Right lung (tissue), 5 donors: Measurements from ENCODE around the gene TRIM40. TPM values are rescaled to one million over a fixed set of nuclear protein-coding genes. Genes with fewer than 3 reads are reported as not detected.
"Not testable (repeated sequence)": the region's sequence is repeated elsewhere in the genome, so short reads cannot be mapped to it uniquely, and the experiment has no call there.

Experiments used
- DNase-seq, 2 donors: peaks; one replicate each; pipeline ENCODE4 v3.0.0-alpha.2; 2013
- polyA plus RNA-seq, 5 donors: library from polyadenylated mRNA; unstranded; fragments of 120-200 nt; gene quantifications; one replicate each; pipeline versions ENCODE4 v1.2.1 to v1.2.3, GENCODE V29; 2013; ENCODE audit warnings: inconsistent platforms in 1 of 5, low replicate concordance in 1 of 5; ENCODE audit not compliant: insufficient read length in 5 of 5, insufficient read depth in 1 of 5

The TRIM40 gene
- polyA plus RNA-seq, 5 donors: 0.08 to 0.14 (median 0.12) TPM; not detected in 2

- no peak for DNase-seq
These were observed 22.8 kb upstream of the TRIM40 start, which contains the start of gene TRIM31 for GRCh38 chr6:30113003-30113759. TSS of gene TRIM31 (minus strand) at chr6:30113090. CDS start at chr6:30112805, 285 bp downstream.

DNA sequence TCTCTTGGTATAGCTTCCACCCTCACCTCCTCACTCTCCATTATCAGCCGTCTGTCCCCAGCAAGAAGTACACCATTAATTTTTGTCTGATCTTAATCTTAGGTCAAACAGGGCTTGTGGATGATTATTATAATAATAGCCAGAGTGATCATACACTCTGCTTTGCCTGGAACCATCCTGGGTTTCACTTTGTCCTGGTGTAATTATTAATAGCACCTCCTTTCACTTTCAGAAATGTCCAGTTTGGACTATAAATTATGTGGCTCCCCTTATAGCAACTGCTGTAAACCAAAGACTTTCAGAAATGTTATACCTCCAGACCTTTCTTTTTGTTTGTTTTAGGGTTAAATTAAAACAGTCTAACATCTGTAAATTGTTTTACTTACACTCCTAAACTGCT lies 22.1 kb upstream of the TRIM40 start:
- DNase-seq: no peak

GRCh38 chr6:30116724-30117123 lies 19.2 kb upstream of the TRIM40 start:
- no peak for DNase-seq

DNA sequence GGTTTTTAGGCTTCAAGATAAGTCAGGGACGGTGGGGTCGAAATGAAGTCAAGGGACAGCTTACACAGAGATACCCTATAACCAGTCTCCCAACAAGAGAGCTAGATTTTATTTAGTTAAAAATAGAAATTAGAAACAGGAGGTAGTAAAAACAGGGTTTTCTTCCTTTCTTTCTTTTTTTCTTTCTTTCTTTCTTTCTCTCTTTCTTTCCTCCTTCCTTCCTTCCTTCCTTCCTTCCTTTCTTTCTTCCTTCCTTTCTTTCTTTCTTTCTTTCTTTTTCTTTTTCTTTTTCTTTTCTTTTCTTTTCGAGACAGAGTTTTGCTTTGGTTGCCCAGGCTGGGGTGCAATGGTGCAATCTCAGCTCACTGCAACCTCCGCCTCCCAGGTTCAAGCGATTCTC lies 17.2 kb upstream of the TRIM40 start:
- not testable (repeated sequence) for DNase-seq

GRCh38 chr6:30121446-30122366 lies 14.2 kb upstream of the TRIM40 start:
- DNase-seq: no peak

- DNase-seq: no peak
These were observed 13.4 kb upstream of the TRIM40 start for GRCh38 chr6:30122515-30122914.

DNA sequence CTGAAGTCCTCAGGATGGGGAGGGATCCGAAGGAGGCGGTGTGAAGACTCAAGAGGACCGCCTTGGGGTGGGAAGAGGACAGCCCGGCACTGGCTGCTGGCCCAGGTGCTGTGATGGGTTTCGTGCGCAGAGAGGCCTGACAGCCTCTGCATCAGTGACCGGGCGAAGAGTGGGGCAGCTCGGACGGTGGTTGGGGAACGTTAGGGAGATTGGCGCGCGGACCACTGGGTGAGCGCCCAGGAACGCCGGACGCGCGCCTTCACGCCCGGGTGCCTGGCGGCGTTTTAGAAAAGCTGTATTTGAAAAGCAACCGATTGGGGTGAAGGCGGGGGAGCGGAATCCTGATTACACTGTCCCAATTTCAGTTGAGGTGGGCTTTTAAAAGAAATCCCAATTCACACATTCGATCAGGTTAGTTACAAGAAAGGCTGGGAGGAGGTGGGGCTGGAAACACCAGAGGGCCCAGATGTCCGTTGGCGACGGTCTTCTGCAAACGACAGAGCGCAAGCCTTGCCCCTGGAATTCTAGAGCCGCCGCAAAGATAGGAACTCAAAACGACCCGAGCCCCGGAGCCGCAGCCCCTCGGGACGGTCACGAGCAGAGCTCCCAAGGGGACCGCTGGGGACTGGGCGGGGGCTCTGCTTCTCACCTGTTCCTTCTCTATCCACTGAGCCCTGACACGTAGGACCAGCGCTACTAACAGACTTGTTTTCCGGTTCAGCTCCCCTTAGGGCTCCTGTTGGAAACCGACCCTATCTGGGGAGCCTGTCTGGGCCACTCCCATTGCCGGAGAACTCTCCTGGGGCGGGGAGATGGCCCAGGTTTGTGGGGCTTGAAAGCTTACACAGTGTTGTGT lies 8.5 kb upstream of the TRIM40 start:
- DNase-seq: peak in 1 of 2 donors; percentile 3

- no peak for DNase-seq
These were observed 6.4 kb upstream of the TRIM40 start for GRCh38 chr6:30129265-30130178.

DNA sequence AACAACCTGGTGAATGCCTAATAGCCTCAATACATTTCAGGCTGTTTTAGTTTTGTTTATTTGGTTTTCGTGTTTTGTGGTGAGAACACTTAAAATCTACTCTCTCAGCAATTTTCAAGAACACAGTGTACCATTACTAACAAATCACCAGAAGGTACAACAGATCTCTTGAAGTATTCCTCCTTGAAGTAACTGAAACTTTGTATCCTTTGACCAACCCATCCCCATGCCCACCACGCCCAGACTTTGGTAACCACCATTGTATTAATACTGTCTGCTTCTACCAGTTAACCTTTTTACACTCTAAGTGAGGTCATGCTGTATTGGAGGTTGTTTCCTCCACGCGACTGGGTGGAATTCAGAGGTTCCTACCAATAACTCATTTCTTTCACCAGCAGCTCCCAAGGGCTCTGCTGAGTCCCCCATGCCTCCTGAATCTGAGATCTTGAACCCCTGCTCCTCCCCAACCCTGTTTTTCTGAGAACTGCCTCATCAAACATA lies 5.7 kb upstream of the TRIM40 start:
- no peak for DNase-seq

- peak; percentile 57 to 66 for DNase-seq
These were observed 4.8 kb upstream of the TRIM40 start for GRCh38 chr6:30130887-30131862.

GRCh38 chr6:30131947-30132497 lies 3.9 kb upstream of the TRIM40 start:
- no peak for DNase-seq

- no peak for DNase-seq
These were observed 793 bp upstream of the TRIM40 start for GRCh38 chr6:30135147-30135546.

DNA sequence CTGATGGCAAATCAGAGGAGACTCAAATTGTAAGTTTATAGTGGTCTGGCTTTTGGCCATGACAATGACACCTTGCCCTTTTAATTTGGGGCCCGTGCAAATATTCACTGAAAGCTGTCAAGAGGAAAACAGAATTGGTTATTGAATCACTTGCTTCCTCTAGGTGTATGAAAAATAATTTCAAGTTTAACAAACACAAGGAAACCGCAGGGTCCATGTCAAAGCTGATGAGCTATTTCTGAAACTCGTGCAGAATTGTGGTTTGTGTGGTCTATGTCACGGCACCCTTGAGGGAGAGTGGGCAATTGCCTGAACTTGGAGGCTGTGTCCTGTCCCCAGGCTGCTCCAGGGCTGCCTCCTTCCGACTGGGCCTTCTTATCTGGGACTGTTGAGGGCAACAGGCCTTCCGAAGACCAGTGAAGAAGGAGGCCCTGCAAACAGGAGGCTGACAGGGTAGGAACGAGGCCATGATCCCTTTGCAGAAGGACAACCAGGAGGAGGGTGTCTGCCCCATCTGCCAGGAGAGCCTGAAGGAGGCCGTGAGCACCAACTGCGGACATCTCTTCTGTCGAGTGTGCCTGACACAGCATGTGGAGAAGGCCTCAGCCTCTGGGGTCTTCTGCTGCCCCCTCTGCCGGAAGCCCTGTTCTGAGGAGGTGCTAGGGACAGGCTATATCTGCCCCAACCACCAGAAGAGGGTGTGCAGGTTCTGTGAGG lies 788 bp downstream of the TRIM40 start:
- DNase-seq: no peak

GRCh38 chr6:30140240-30140639 lies 4.3 kb downstream of the TRIM40 start:
- not testable (repeated sequence) for DNase-seq

- DNase-seq: no peak
These were observed 6.7 kb downstream of the TRIM40 start for GRCh38 chr6:30142665-30143064.

- no peak for DNase-seq
These were observed 7.8 kb downstream of the TRIM40 start for GRCh38 chr6:30143780-30144179.

- no peak for DNase-seq
These were observed 8.9 kb downstream of the TRIM40 start for GRCh38 chr6:30144811-30145210.

DNA sequence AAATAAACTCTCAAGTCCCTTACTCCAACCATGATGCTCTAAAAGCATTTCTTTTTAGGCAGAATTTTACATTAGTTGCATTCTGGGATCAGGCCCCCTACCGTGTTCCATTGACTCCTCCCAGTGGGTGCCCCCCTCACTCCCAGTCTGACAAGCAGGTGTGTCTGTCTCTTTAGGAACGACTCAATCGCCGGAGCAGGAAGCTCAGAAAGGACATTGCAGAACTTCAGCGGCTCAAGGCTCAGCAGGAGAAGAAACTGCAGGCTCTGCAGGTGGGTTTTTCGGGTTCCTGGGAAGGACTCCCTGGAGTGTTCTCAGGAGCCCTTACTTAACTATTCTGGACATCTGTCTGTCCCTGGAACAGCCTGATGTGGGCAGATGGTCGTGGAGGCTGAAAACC lies 9.9 kb downstream of the TRIM40 start:
- DNase-seq: no peak
